Measurements from ENCODE around the gene CNOT2.

CNOT2 gene

GRCh38 chr12:70351076-70351475 lies 107.8 kb downstream of the CNOT2 start:
- TF ChIP-seq CTCF (IDR thresholded peaks at IDR 0.05; ENCODE audit: low read depth, low read length) = no peak
- DNase-seq (ENCODE audit: extremely low read depth, low read depth) = no peak

DNA sequence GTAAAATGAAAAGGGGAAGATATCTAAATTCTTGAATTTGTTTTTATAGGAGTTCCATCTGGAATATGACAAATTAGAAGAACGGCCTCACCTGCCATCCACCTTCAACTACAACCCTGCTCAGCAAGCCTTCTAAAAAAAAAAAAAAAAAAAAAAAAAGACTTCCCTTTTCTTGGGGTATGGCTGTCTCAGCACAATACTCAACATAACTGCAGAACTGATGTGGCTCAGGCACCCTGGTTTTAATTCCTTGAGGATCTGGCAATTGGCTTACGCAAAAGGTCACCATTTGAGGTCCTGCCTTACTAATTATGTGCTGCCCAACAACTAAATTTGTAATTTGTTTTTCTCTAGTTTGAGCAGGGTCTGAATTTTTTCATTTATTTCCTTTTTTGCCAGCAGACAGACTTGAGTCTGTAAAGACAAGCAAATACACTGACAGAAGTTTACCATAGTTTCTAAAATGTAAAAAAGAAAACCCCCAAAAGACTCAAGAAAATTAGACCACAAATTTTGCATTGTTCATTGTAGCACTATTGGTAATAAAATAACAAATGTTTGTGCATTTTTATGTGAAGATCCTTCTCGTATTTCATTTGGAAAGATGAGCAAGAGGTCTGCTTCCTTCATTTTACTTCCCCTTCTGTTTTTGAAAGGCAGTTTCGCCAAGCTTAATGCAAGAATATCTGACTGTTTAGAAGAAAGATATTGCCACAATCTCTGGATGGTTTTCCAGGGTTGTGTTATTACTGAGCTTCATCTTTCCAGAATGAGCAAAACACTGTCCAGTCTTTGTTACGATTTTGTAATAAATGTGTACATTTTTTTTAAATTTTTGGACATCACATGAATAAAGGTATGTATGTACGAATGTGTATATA lies 110.8 kb downstream of the CNOT2 start:
- DNase-seq (ENCODE audit: extremely low read depth, low read depth) = no peak
- TF ChIP-seq CTCF (IDR thresholded peaks at IDR 0.05; ENCODE audit: low read depth, low read length) = no peak

GRCh38 chr12:70354787-70355186 lies 111.6 kb downstream of the CNOT2 start:
- no peak for DNase-seq (ENCODE audit: extremely low read depth, low read depth)
- no peak for TF ChIP-seq CTCF (IDR thresholded peaks at IDR 0.05; ENCODE audit: low read depth, low read length)

GRCh38 chr12:70355972-70356371 lies 112.7 kb downstream of the CNOT2 start:
- DNase-seq (ENCODE audit: extremely low read depth, low read depth) = no peak
- no peak for TF ChIP-seq CTCF (IDR thresholded peaks at IDR 0.05; ENCODE audit: low read depth, low read length)

- no peak for DNase-seq (ENCODE audit: extremely low read depth, low read depth)
- no peak for TF ChIP-seq CTCF (IDR thresholded peaks at IDR 0.05; ENCODE audit: low read depth, low read length)
Observed at GRCh38 chr12:70359458-70360197, 116.4 kb downstream of the CNOT2 start.

DNA sequence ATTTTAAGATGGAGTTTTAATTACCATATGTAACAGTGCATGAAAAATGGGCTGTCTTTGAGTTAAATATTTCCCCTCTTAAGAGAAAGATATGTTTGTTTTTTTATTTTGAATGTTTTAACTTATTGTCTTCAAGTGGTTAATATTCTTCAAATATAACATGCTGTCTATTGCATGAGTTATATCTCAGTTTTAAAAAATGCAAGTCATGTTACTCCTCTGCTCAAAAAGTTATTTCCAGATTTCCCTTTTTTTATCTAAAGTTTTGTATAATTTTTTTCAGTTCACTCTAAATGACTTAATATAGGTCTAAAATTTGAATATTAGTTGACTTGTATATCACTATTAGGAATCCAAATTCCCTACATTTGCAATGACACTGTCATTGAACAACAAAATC lies 117.0 kb downstream of the CNOT2 start:
- no peak for TF ChIP-seq CTCF (IDR thresholded peaks at IDR 0.05; ENCODE audit: low read depth, low read length)
- no peak for DNase-seq (ENCODE audit: extremely low read depth, low read depth)
